Spleen (tissue), 7 donors: ENCODE measurements around the gene LPGAT1.

Source experiments
- CTCF ChIP-seq, 11 experiments: fragments of 200-600 bp in 7 of 11; fragments of 450-650 bp in 4 of 11; sonication (generic) in 4 of 11; IDR thresholded peaks in 8 of 11; conservative IDR thresholded peaks in 3 of 11; 1 replicate in 7 of 11; 2 replicates in 4 of 11; pipeline versions ENCODE4 v1.4.0 to v1.8.0; 2016 to 2021; ENCODE audit warnings: antibody characterized with exemption in 11 of 11, inconsistent platforms in 4 of 11, mild to moderate bottlenecking in 1 of 11
- POLR2A ChIP-seq, 3 donors: fragments of 450-650 bp; IDR thresholded peaks; one replicate each; pipeline ENCODE4 v1.5.1; 2017; ENCODE audit warnings: antibody characterized with exemption in 3 of 3, mild to moderate bottlenecking in 1 of 3
- POLR2AphosphoS5 ChIP-seq, 3 donors: sonication (generic); formaldehyde crosslinking; IDR thresholded peaks; one replicate each; pipeline ENCODE4 v1.5.1; 2017; ENCODE audit warnings: antibody characterized with exemption in 3 of 3
- donor health status: DM: no; HTN: no; CAD: no; lungs with moderate emphysema.
- donor health status: DM: no; HTN: no; CAD: no.
- donor health status: DM: no; HTN: no; CAD: no.

DNA sequence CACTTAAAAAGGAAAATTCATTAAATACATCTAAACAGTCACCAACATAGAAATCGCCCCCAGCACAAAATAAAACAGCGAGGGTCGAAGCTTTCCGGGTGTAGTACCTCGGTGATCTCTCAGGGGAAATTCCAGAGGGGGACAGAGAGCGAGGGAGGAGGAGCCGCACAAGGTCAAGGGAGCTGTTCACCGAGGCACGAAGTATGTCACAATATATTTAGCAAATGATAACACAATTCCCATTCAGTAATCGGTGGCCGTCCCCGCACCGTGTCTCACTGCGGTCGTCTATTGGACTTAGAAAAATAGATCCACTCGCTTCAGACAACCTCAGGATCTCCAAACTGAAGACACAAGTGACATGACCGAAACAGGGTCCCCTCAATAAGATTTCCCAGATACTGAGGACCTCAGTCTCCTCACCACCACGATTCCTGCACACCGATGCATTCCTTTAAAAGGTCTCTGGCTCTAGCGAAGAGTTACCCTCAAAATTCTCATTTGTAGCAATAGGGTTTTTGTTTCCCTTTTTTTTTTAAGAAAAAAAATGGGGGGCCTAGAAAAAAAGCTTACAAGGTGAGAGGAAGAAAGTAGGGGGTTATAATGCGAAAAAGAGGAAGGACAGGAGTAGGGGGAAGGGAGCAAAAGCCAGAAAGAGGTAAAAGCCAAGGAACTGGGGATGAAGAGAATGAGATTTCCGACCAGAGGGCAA is 1.1 kb downstream of the LPGAT1 start:
- TF ChIP-seq CTCF (IDR thresholded peaks at IDR 0.05 in 8 of 11, conservative IDR thresholded peaks at IDR 0.05 in 3 of 11) (no peak), POLR2A (IDR thresholded peaks at IDR 0.05) (no peak), POLR2AphosphoS5 (IDR thresholded peaks at IDR 0.05) (no peak)
